NB4 (cell line): ENCODE results near the gene SPTBN5.

Source experiments
- POLR2A ChIP-seq: IDR thresholded peaks from 2 replicates; pipeline ENCODE4 v1.6.1; 2011; ENCODE audit warnings: mild to moderate bottlenecking; ENCODE audit not compliant: insufficient read length; ENCODE audit errors: extremely low read depth
- TF ChIP-seq, protein P1 (sequence below): IDR thresholded peaks from one replicate; pipeline ENCODE4 v1.5.1; 2012; ENCODE audit warnings: low read depth, low read length

- TF ChIP-seq, protein P1, sequence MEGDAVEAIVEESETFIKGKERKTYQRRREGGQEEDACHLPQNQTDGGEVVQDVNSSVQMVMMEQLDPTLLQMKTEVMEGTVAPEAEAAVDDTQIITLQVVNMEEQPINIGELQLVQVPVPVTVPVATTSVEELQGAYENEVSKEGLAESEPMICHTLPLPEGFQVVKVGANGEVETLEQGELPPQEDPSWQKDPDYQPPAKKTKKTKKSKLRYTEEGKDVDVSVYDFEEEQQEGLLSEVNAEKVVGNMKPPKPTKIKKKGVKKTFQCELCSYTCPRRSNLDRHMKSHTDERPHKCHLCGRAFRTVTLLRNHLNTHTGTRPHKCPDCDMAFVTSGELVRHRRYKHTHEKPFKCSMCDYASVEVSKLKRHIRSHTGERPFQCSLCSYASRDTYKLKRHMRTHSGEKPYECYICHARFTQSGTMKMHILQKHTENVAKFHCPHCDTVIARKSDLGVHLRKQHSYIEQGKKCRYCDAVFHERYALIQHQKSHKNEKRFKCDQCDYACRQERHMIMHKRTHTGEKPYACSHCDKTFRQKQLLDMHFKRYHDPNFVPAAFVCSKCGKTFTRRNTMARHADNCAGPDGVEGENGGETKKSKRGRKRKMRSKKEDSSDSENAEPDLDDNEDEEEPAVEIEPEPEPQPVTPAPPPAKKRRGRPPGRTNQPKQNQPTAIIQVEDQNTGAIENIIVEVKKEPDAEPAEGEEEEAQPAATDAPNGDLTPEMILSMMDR: no peak
- no peak for TF ChIP-seq POLR2A
Observed at GRCh38 chr15:41823502-41823901, 70.4 kb downstream of the SPTBN5 start.
